ENCODE measurements around the gene ROBO3. TPM values are rescaled to one million over a fixed set of nuclear protein-coding genes. Genes with fewer than 3 reads are reported as not detected.

The ROBO3 gene, protein sequence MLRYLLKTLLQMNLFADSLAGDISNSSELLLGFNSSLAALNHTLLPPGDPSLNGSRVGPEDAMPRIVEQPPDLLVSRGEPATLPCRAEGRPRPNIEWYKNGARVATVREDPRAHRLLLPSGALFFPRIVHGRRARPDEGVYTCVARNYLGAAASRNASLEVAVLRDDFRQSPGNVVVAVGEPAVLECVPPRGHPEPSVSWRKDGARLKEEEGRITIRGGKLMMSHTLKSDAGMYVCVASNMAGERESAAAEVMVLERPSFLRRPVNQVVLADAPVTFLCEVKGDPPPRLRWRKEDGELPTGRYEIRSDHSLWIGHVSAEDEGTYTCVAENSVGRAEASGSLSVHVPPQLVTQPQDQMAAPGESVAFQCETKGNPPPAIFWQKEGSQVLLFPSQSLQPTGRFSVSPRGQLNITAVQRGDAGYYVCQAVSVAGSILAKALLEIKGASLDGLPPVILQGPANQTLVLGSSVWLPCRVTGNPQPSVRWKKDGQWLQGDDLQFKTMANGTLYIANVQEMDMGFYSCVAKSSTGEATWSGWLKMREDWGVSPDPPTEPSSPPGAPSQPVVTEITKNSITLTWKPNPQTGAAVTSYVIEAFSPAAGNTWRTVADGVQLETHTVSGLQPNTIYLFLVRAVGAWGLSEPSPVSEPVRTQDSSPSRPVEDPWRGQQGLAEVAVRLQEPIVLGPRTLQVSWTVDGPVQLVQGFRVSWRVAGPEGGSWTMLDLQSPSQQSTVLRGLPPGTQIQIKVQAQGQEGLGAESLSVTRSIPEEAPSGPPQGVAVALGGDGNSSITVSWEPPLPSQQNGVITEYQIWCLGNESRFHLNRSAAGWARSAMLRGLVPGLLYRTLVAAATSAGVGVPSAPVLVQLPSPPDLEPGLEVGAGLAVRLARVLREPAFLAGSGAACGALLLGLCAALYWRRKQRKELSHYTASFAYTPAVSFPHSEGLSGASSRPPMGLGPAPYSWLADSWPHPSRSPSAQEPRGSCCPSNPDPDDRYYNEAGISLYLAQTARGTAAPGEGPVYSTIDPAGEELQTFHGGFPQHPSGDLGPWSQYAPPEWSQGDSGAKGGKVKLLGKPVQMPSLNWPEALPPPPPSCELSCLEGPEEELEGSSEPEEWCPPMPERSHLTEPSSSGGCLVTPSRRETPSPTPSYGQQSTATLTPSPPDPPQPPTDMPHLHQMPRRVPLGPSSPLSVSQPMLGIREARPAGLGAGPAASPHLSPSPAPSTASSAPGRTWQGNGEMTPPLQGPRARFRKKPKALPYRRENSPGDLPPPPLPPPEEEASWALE (N-terminal part only)
- total RNA-seq, result 4.4 and 5.5 TPM in 2 replicates

DNA sequence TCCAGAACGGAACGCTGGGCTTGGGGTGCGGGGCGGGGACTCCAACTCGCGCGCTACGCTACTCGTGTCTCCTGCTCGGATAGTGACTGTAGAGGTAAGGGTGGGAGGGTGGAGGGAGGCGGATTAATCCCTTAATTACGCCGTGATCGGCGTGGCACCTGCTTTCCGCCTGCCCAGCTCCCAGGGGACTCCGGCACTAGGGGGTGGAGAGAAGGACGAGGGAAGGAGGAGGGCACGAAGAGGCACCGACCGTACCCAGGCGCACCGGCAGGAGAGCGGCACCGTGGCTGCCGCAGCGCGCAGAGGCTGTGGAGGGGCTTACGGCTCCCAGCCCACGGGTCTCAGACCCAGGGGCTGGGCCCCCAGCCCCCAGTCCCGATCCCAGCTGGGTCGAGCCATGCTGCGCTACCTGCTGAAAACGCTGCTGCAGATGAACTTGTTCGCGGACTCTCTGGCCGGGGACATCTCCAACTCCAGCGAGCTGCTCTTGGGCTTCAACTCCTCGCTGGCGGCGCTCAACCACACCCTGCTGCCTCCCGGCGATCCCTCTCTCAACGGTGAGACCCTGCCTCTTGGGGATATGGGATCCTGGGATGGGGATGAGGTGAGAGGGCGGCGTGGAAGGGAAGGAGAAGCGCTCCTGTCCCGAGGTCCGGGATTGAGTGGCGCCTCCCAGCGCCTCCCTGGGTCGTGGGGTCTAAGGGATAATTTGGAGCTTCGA, at the start of gene ROBO3:
Gene ROBO3, plus strand, starts transcription at position 252 of the 721 bp plus-strand sequence. Its CDS starts 146 bp downstream, at position 398.

DNA sequence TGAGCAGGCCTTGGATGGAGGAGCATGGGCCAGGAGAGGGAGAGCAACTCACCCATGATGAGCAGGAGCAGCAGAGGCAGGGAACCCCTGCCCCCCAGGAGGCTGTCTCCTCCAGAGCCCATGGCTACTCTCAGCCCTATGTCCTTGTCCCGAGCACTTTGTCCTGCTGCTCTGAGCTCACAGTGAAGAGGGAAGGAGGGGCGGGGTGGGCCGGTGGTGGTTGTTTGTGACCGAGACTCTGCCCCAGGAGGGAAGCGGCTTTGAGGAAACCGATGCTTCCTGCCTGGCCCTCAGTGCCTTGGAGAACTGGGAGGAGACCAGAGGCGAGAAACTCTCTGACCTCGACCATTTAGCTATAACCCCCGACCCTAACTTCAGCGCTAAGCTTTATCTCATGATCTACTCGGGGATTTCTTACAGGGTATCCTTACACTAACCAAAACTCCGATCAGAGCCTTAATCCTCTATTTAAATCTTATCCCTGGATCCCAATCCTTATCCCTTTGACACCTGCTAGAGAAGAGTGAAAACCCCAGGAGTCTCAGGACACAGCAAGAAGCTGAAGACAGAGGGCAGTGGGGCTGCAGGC, 32.5 kb downstream of the ROBO3 start, which contains the start of gene ROBO4:
Gene ROBO4, minus strand, starts transcription at position 192 of the 589 bp plus-strand sequence. Its CDS starts 70 bp downstream, at position 122.

DNA sequence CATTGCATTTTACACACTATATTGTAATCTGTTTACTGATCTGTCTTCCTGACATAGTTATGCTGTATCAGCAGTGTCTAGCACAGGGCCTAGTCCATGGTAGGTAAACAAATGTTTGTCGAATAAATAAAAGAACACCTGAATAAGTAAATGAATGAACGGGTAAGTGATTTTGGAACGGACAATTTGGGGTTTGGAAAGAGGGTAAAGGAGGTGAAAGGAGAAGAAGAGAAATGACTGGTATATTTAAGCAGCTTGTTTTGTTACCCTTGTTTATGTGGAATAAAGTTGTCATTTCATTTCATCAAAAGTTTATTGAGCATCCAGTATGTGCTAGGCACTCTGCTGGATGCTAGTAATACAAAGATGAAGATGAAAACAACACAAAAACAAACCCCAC, 53.7 kb downstream of the ROBO3 start, which contains the start of gene HEPN1:
Gene HEPN1, plus strand, starts transcription at position 301 of the 400 bp plus-strand sequence.

Other genes with a start within 250 kb of the ROBO3 start
- 18.7 and 22.3 TPM in 2 replicates for gene TBRG1, start 242.6 kb upstream of the ROBO3 start, total RNA-seq
- gene SIAE, start 191.7 kb upstream of the ROBO3 start, total RNA-seq, result 37.9 and 40.4 TPM in 2 replicates
- gene SPA17, start 191.5 kb upstream of the ROBO3 start, total RNA-seq, result 1.7 and 2.1 TPM in 2 replicates
- 0.39 TPM in 1 of 2 replicates, not detected in the other for gene NRGN, start 125.5 kb upstream of the ROBO3 start, total RNA-seq
- gene VSIG2, start 113.2 kb upstream of the ROBO3 start, total RNA-seq, result not detected in 2 replicates
- 8.5 and 10.4 TPM in 2 replicates for gene ESAM, start 103.1 kb upstream of the ROBO3 start, total RNA-seq
- 6.0 and 10.4 TPM in 2 replicates for gene MSANTD2, start 65.0 kb upstream of the ROBO3 start, total RNA-seq
- gene ROBO4, start 32.4 kb downstream of the ROBO3 start, total RNA-seq, result 3.9 and 11.8 TPM in 2 replicates
- not detected in 2 replicates for gene HEPN1, start 53.8 kb downstream of the ROBO3 start, total RNA-seq
- not detected in 2 replicates for gene HEPACAM, start 70.6 kb downstream of the ROBO3 start, total RNA-seq
- gene CCDC15, start 88.8 kb downstream of the ROBO3 start, total RNA-seq, result 0.56 and 0.64 TPM in 2 replicates
- gene SLC37A2, start 197.9 kb downstream of the ROBO3 start, total RNA-seq, result not detected in 2 replicates
- 18.2 and 21.4 TPM in 2 replicates for gene TMEM218, start 246.2 kb downstream of the ROBO3 start, total RNA-seq

Measured in cardiac ventricle fibroblast (primary cell).